GM18909 (cell line): Measurements from ENCODE around the gene FAM20C.
"Not testable (repeated sequence)": the region's sequence is repeated elsewhere in the genome, so short reads cannot be mapped to it uniquely, and the experiment has no call there.

Source experiments
- ATAC-seq: cut with Tn5 transposase; IDR thresholded peaks from one replicate; pipeline ENCODE4 v1.9.1; 2021; ENCODE audit warnings: mild to moderate bottlenecking; ENCODE audit not compliant: unreplicated experiment, poor library complexity

The FAM20C gene

GRCh38 chr7:295155-296154, 103.1 kb downstream of the FAM20C start:
- ATAC-seq: no peak

DNA sequence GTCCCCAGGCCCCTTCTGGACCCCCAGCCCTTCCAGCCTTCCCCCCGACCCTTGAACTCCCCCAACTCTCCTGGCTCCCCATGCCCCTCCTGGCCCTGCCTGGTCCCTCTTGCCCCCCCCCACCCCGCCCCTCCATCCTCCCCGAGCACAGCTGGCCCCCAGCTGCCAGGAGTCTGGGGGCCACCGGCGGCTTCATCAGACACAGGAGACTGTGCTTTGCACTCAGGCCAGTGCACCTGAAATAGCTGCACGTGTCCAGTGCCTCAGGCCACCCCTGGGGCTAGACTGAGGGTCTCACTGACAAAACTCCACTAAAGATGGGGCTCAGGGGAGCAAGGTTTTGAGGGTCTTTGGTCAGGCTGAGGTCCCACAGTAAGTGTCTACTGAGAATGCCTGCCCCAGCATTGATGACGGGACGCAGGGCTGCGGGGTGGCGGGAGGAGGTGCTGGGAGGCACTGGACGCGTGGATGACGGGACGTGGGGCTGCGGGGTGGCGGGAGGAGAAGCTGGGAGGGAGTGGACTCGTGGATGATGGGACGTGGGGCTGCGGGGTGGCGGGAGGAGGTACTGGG, 104.1 kb downstream of the FAM20C start:
- ATAC-seq: no peak

GRCh38 chr7:297141-297540, 104.8 kb downstream of the FAM20C start:
- not testable (repeated sequence) for ATAC-seq

DNA sequence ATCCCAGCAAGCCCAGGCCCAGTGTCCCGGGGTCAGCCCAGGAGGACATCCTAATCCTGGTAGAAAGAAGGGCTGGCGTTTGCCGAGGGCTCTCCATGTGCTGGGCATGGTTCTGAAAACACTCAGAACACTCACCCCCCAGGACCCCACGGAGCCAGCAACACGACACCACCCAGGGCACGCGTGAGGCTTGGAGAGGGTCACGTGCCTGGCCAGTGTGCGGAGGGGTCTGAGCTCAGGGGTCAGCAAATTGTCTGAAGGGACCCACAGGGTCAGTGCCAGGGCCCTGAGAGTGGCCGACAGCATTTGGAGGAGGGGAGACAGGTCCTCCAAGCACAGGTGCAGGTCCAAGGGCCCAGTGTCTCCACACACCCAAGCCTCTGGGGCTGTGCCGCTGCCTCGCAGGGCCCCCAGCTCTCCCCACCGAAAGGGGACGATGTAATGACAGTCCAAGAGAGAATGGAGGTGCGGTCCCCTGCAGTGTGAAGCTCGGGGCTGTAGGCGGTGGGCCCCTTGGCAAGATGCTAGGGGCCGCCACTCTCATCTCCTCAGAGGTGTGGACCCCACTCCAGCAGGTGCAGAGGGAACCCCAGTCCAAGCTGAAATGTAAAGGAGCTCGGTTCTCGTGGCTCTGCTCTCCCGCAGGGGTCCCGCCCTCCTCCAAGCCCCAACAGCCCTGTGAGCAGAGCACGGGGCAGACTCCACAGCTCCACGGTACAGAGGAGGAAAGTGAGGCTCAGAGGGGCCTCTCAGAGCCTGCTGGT, 105.4 kb downstream of the FAM20C start:
- ATAC-seq: no peak

DNA sequence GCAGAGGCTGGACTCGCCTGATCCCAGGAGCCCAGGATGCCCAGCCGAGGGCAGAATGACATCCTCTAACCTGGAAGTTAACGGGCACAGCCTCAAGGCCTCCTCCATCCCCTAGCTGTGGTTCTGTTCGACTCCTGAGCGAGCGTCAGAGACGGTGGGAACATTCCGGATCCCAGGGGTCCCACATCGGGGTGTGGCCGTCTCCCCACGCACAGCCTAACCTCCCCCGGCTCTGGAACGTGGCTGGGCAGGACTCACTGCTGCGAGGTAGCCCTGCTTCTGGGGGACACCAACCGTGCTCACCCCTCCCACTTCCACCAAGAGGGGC, 106.0 kb downstream of the FAM20C start:
- ATAC-seq: no peak

DNA sequence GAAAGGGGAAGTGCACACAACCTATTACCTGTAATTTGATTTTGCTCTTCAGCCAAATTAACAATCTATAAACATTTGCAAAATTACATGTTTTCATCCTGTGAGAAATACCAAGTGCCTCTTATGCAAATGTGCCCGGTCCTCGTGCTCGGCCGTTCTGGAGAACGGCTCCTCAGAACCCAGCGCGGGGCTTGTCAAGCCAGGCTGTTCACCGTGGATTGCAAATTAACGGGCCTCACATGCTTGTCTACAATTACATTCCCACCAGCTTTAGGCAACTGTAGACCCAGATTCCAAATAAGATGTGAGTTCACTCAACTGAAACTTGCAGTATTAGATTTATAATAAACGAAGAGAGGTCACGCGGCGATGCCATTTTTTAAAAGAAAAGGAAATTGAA, 106.4 kb downstream of the FAM20C start:
- ATAC-seq: no peak

- ATAC-seq: no peak
Measured at GRCh38 chr7:299169-299568, 106.8 kb downstream of the FAM20C start.

- ATAC-seq: no peak
Measured at GRCh38 chr7:299628-300027, 107.3 kb downstream of the FAM20C start.

- ATAC-seq: no peak
Measured at GRCh38 chr7:300048-300447, 107.7 kb downstream of the FAM20C start.

- no peak for ATAC-seq
Measured at GRCh38 chr7:300546-301290, 108.3 kb downstream of the FAM20C start.

- ATAC-seq: no peak
Measured at GRCh38 chr7:301291-302053, 109.1 kb downstream of the FAM20C start.

DNA sequence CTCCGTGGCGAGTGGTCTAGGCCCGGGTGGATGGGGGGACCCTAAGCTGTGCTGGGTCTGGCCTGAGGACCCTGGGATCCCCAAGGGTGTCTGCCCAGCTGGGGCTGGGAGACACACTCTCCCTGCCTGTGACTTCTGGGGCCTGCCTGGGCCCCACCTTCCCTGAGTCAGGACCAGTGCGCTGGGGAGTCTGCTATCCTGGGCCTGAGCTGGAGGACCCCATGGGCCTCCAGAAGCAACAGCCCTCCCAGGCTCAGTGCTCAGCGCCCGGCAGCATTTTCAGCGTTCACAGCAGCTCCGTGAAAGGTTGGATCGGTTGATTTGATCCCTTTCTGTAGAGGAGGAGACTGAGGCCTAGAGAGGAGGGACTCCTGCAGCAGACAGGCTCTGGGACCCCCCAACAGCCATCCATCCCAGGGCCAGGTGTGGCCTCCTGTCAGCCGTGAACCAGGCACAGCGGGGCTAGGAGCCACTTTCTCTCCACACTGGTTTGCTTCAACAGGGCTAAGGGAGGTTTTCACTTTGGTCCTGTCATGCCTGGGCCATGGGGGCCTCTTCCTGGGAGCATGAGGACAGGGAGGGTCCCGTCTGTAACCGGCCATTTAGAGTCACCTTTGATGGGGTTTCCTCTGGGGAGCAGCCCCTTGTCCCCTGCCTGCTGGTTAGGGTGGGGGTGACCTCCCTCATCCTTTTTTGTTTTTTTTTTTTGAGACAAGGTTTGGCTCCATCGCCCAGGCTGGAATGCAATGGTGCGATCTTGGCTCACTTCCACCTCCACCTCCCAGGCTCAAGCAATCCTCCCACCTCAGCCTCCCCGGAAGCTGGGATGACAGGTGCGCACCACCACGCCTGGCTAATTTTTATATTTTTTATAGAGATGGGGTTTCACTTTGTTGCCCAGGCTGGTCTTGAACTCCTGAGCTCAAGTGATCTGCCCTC, 110.0 kb downstream of the FAM20C start:
- ATAC-seq: no peak

- ATAC-seq: no peak
Measured at GRCh38 chr7:303425-303824, 111.1 kb downstream of the FAM20C start.

DNA sequence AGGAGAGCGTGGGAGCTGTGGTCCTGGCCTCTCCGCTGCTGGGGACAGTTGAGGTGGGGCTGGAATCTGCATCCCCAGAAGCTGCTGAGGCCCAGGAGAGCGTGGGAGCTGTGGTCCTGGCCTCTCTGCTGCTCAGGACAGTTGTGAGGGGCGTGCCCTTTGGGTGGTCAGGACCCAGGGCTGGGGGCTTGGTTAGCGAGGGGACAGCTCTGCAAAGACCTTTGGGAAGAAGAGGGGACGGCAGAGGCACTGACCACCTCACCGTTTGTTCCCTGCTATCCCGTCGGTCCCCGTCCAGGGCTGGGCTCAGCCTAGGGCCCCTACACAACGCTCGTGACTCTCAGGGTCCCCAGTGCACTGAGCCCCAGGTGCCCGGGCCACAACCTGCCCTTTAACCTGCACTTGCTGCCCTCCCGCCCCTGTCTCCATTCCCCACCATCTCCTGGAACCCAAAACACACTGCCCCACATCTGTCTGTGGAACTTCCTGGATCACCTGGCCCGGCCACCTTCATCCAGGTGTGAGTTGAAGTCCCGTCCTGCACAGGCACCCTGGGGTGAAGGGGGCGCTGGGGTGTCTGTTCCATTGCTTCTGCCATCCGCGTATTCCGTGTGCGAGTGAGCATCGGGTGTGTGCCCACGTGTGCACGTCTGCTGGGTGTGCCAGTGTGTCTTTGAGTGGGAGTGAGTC, 111.7 kb downstream of the FAM20C start:
- no peak for ATAC-seq

- no peak for ATAC-seq
Measured at GRCh38 chr7:304574-305409, 112.4 kb downstream of the FAM20C start.

- no peak for ATAC-seq
Measured at GRCh38 chr7:305410-306151, 113.2 kb downstream of the FAM20C start.

DNA sequence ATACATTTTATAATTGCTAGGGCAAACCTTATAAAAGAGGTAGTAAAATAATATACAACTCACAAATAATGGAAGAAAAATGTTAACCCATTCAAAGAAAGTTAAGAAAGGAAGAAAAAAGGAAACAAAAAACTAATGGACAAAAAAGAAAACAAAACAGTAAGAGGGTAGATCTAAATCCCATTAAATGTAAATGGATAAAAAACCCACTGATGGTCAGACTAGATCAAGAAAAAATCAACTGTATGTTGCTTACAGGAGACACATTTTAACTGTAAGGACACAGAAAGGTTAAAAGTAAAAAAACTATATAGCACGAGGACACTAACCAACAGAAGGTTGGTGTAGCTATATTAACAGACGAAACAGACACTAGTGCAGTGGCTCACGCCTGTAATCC, 115.6 kb downstream of the FAM20C start:
- ATAC-seq: no peak
